HCT116 (cell line): Measurements from ENCODE around the gene LRSAM1. TPM values are rescaled to one million over a fixed set of nuclear protein-coding genes. Genes with fewer than 3 reads are reported as not detected.

Source experiments
- ATAC-seq: fragments of 200-7000 bp; cut with Tn5 transposase; 2 replicates; pipeline ENCODE4 v1.9.1; 2020; ENCODE audit warnings: mild to moderate bottlenecking, moderate library complexity
- BruUV-seq: library from RNA; stranded (reverse); fragments of 400-500 nt; replicated peaks from 2 replicates; lab custom pipeline; 2021; lab: Mats Ljungman, UMichigan
- CTCF ChIA-PET: fragments of 300-600 bp; sonication (Branson Sonifier 250); formaldehyde crosslinking; loops from one replicate; lab custom pipeline; 2021; ENCODE audit warnings: antibody characterized with exemption; lab: Charles Lee
- POLR2A ChIA-PET: fragments of 300-600, 350-600 bp; sonication (Branson Sonifier 250); formaldehyde crosslinking; loops from one replicate; lab custom pipeline; 2021; ENCODE audit warnings: antibody characterized with exemption; lab: Charles Lee
- RAD21 ChIA-PET, 2 experiments: fragments of 300-600 bp; sonication (Branson Sonifier 250); formaldehyde crosslinking; loops; one replicate each; lab custom pipeline; 2023; ENCODE audit warnings: low total read pairs in 2 of 2; ENCODE audit not compliant: uncharacterized antibody in 2 of 2, unreplicated experiment in 2 of 2, low non-redundant PET in 1 of 2; lab: Charles Lee
- DNase-seq: peaks from one replicate; pipeline ENCODE4 v3.0.0-alpha.2; 2010; ENCODE audit warnings: low read depth, low spot score
- H2AFZ ChIP-seq: fragments of 200-600 bp; shearing (Covaris generic), sonication (generic); 2 replicates; pipeline ENCODE4 v1.6.1; 2017; ENCODE audit warnings: low read depth, mixed run types, mixed read lengths, antibody characterized with exemption, low read length; ENCODE audit not compliant: poor library complexity, severe bottlenecking
- H3K27ac ChIP-seq: 2 replicates; pipeline ENCODE4 v1.5.1; 2012; ENCODE audit warnings: low read depth, low read length
- H3K27me3 ChIP-seq: fragments of 200-600 bp; sonication (generic); 2 replicates; pipeline ENCODE4 v1.6.1; 2016; ENCODE audit warnings: mixed run types, low read length, mixed read lengths; ENCODE audit not compliant: insufficient read depth
- H3K36me3 ChIP-seq, 2 experiments: fragments of 200-500 bp in 1 of 2; fragments of 200-600 bp in 1 of 2; sonication (Bioruptor generic) in 1 of 2; sonication (generic) in 1 of 2; 2 replicates each; pipeline versions ENCODE4 v1.5.1 to v1.6.1; 2014 to 2016; ENCODE audit warnings: low read length in 2 of 2, inconsistent platforms in 1 of 2, mixed read lengths in 1 of 2, mixed run types in 1 of 2; ENCODE audit not compliant: insufficient read depth in 2 of 2, control insufficient read depth in 1 of 2
- H3K4me1 ChIP-seq, 2 experiments: fragments of 200-600 bp in 1 of 2; sonication (generic) in 1 of 2; 2 replicates each; pipeline versions ENCODE4 v1.5.1 to v1.6.1; 2012 to 2017; ENCODE audit warnings: low read length in 2 of 2, inconsistent platforms in 1 of 2, mild to moderate bottlenecking in 1 of 2, mixed read lengths in 1 of 2, mixed run types in 1 of 2, moderate library complexity in 1 of 2; ENCODE audit not compliant: insufficient read depth in 2 of 2, control insufficient read depth in 1 of 2
- H3K4me2 ChIP-seq: fragments of 200-600 bp; sonication (generic); 2 replicates; pipeline ENCODE4 v1.6.1; 2017; ENCODE audit warnings: mixed run types, low read length, mixed read lengths
- H3K4me3 ChIP-seq, 2 experiments: fragments of 200-600 bp in 1 of 2; sonication (generic) in 1 of 2; replicated peaks in 1 of 2; 2 replicates each; pipeline ENCODE4 v1.5.1; 2011 to 2016; ENCODE audit warnings: low read length in 2 of 2, control low read depth in 1 of 2, low read depth in 1 of 2, mild to moderate bottlenecking in 1 of 2, mixed read lengths in 1 of 2, mixed run types in 1 of 2
- H3K79me2 ChIP-seq: fragments of 200-600 bp; sonication (generic); 2 replicates; pipeline ENCODE4 v1.6.1; 2017; ENCODE audit warnings: mild to moderate bottlenecking, mixed run types, low read length, moderate library complexity, mixed read lengths; ENCODE audit not compliant: insufficient read depth
- H3K9ac ChIP-seq: fragments of 200-600 bp; sonication (generic); 2 replicates; pipeline ENCODE4 v1.6.1; 2016; ENCODE audit warnings: low read length, mixed read lengths
- H3K9me2 ChIP-seq: fragments of 200-600 bp; sonication (generic), shearing (Covaris generic); 2 replicates; pipeline ENCODE4 v1.6.1; 2017; ENCODE audit warnings: mixed run types, mild to moderate bottlenecking, moderate library complexity; ENCODE audit not compliant: insufficient read depth
- H3K9me3 ChIP-seq, 2 experiments: fragments of 200-500 bp in 1 of 2; fragments of 200-600 bp in 1 of 2; sonication (Bioruptor generic) in 1 of 2; sonication (generic) in 1 of 2; 2 replicates each; pipeline ENCODE4 v1.6.1; 2014 to 2017; ENCODE audit warnings: low read length in 2 of 2, mixed read lengths in 2 of 2, inconsistent platforms in 1 of 2, low read depth in 1 of 2, mild to moderate bottlenecking in 1 of 2, mixed run types in 1 of 2, moderate library complexity in 1 of 2; ENCODE audit not compliant: control insufficient read depth in 1 of 2, insufficient read depth in 1 of 2
- H4K20me1 ChIP-seq: fragments of 200-600 bp; sonication (generic), shearing (Covaris generic); 2 replicates; pipeline ENCODE4 v1.6.1; 2017; ENCODE audit warnings: mixed run types, mild to moderate bottlenecking, moderate library complexity; ENCODE audit not compliant: insufficient read depth
- CBX3 ChIP-seq: IDR thresholded peaks from 2 replicates; pipeline ENCODE4 v1.6.1; 2012; ENCODE audit warnings: low read depth
- CEBPB ChIP-seq: IDR thresholded peaks from 2 replicates; pipeline ENCODE4 v1.6.1; 2012; ENCODE audit warnings: low read depth
- EGR1 ChIP-seq: IDR thresholded peaks from 2 replicates; pipeline ENCODE4 v1.6.1; 2012; ENCODE audit warnings: low read depth
- ELF1 ChIP-seq: IDR thresholded peaks from 2 replicates; pipeline ENCODE4 v1.6.1; 2012; ENCODE audit warnings: low read depth, borderline replicate concordance
- EZH2 ChIP-seq: fragments of 200-600 bp; sonication (generic); IDR thresholded peaks from 2 replicates; pipeline ENCODE4 v1.6.1; 2017; ENCODE audit warnings: antibody characterized with exemption, mixed run types
- EZH2phosphoT487 ChIP-seq: fragments of 200-600 bp; IDR thresholded peaks from 2 replicates; pipeline ENCODE4 v1.6.1; 2018; ENCODE audit warnings: antibody characterized with exemption, borderline replicate concordance
- POLR2A ChIP-seq: IDR thresholded peaks from 2 replicates; pipeline ENCODE4 v1.7.0; 2011; ENCODE audit warnings: borderline replicate concordance; ENCODE audit not compliant: insufficient read depth, insufficient read length; ENCODE audit errors: extremely low read depth
- SIN3A ChIP-seq: IDR thresholded peaks from 2 replicates; pipeline ENCODE4 v1.6.1; 2012; ENCODE audit warnings: low read depth
- SRF ChIP-seq: IDR thresholded peaks from 2 replicates; pipeline ENCODE4 v1.6.1; 2012; ENCODE audit warnings: low read depth
- TCF7L2 ChIP-seq: IDR thresholded peaks from 2 replicates; pipeline ENCODE4 v1.7.0; 2011; ENCODE audit warnings: borderline replicate concordance, inconsistent platforms; ENCODE audit not compliant: insufficient read depth, insufficient read length; ENCODE audit errors: extremely low read depth
- YY1 ChIP-seq: IDR thresholded peaks from 2 replicates; pipeline ENCODE4 v1.6.1; 2011; ENCODE audit warnings: low read length, low read depth, moderate library complexity, mild to moderate bottlenecking; ENCODE audit not compliant: insufficient replicate concordance; ENCODE audit errors: extremely low read depth
- ZFX ChIP-seq: fragments of 450-650 bp; IDR thresholded peaks from 2 replicates; pipeline ENCODE4 v1.6.1; 2017
- ZNF274 ChIP-seq: fragments of 200-500 bp; sonication (Bioruptor generic); IDR thresholded peaks from 2 replicates; pipeline ENCODE4 v1.6.1; 2014; ENCODE audit warnings: mild to moderate bottlenecking, low read depth, low read length, inconsistent platforms
- intact Hi-C: fragments of 100-400 bp; cut with micrococcal nuclease; formaldehyde crosslinking; loops from 2 replicates; pipeline ENCODE4 v1.10.0; 2022
- total RNA-seq: library from RNA; stranded (reverse); gene quantifications from one replicate; pipeline ENCODE4 v1.2.1, GENCODE V29; 2021; ENCODE audit not compliant: unreplicated experiment
- TF ChIP-seq, protein P1 (sequence below): IDR thresholded peaks from 2 replicates; pipeline ENCODE4 v1.6.1; 2012
- TF ChIP-seq, protein P2 (sequence below): IDR thresholded peaks from 2 replicates; pipeline ENCODE4 v1.6.1; 2012; ENCODE audit warnings: low read depth
- TF ChIP-seq, protein P3 (sequence below): IDR thresholded peaks from 2 replicates; pipeline ENCODE4 v1.6.1; 2011; ENCODE audit warnings: mild to moderate bottlenecking, low read length, moderate library complexity; ENCODE audit not compliant: insufficient replicate concordance; ENCODE audit errors: extremely low read depth
- TF ChIP-seq, protein P4 (sequence below), 3 experiments: fragments of 200-600 bp in 1 of 3; sonication (generic) in 1 of 3; IDR thresholded peaks in 2 of 3; conservative IDR thresholded peaks in 1 of 3; 2 replicates each; pipeline ENCODE4 v1.5.1; 2012 to 2017; ENCODE audit warnings: low read depth in 2 of 3, low read length in 2 of 3, antibody characterized with exemption in 1 of 3, borderline replicate concordance in 1 of 3, control low read depth in 1 of 3, mild to moderate bottlenecking in 1 of 3, mixed read lengths in 1 of 3, mixed run types in 1 of 3, moderate library complexity in 1 of 3; ENCODE audit not compliant: insufficient read depth in 1 of 3

LRSAM1 gene
- total RNA-seq, 1 experiment from 2014 or later, result 25.9 TPM

DNA sequence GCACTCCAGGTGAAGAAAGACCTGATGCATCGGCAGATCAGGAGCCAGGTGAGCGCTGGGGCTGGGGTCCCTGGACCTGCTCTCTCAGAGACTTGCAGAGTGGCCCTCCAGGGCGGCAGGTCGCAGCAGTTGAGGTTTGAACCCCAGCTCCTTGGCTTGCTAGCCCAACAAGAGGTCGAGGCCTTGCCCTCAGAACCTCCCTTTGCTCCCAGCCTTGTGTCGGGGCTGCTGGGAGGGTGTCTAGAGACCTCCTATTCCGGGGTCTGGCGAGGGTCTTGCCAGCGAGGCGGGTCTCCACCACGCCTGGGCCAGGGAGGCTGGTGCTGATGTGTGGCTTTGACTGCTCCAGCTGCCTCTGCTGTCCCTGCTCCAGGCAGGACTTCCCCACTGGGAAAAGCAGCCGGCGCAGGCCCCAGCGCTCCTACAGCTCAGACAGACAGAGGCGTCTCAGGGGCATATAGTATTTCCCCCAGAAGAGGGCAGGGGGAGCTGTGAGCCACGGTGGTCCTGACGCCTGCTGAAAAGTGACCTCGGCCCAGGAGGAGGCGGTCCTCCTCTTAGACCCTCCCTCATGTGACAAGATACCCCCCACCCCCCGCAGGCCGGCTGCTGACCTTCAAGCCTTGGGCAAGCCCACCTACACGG, 38.3 kb downstream of the LRSAM1 start:
- H3K36me3 ChIP-seq, result peaks cover 2 to 6% of the 10 kb centered on the region in 2 experiments; a peak in 3 of 4 replicates
- H3K9me2 ChIP-seq, result no peaks in the 10 kb centered on the region
- no TSS peak for BruUV-seq
- no peaks in the 10 kb centered on the region for H3K27me3 ChIP-seq
- DNase-seq (no peak), ATAC-seq (peak; percentile 46; the same call in 1 of the 2 replicates)
- RAD21 ChIA-PET, result no interaction called here
- CTCF ChIA-PET, result no interaction called here
- POLR2A ChIA-PET, result no interaction called here
- intact Hi-C loops, result no loop called here
- H3K79me2 ChIP-seq, result no peaks in the 10 kb centered on the region
- H3K27ac ChIP-seq, result no peak overlapping the region
- H3K4me1 ChIP-seq, result no peaks in the 10 kb centered on the region
- no peaks in the 10 kb centered on the region for H4K20me1 ChIP-seq
- H3K9ac ChIP-seq, result no peak overlapping the region
- H3K4me2 ChIP-seq, result no peak overlapping the region
- H2AFZ ChIP-seq, result no peak overlapping the region
- no peaks in the 10 kb centered on the region for H3K9me3 ChIP-seq
- no peak overlapping the region for H3K4me3 ChIP-seq
- TF ChIP-seq CEBPB (no peak), SIN3A (no peak), EGR1 (no peak), ELF1 (no peak), ZNF274 (no peak), ZFX (no peak), YY1 (no peak), CBX3 (no peak), POLR2A (no peak), EZH2phosphoT487 (no peak), SRF (no peak), TCF7L2 (no peak), EZH2 (no peak)
- TF ChIP-seq, protein P1, sequence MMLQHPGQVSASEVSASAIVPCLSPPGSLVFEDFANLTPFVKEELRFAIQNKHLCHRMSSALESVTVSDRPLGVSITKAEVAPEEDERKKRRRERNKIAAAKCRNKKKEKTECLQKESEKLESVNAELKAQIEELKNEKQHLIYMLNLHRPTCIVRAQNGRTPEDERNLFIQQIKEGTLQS, result no peak
- TF ChIP-seq, protein P2, sequence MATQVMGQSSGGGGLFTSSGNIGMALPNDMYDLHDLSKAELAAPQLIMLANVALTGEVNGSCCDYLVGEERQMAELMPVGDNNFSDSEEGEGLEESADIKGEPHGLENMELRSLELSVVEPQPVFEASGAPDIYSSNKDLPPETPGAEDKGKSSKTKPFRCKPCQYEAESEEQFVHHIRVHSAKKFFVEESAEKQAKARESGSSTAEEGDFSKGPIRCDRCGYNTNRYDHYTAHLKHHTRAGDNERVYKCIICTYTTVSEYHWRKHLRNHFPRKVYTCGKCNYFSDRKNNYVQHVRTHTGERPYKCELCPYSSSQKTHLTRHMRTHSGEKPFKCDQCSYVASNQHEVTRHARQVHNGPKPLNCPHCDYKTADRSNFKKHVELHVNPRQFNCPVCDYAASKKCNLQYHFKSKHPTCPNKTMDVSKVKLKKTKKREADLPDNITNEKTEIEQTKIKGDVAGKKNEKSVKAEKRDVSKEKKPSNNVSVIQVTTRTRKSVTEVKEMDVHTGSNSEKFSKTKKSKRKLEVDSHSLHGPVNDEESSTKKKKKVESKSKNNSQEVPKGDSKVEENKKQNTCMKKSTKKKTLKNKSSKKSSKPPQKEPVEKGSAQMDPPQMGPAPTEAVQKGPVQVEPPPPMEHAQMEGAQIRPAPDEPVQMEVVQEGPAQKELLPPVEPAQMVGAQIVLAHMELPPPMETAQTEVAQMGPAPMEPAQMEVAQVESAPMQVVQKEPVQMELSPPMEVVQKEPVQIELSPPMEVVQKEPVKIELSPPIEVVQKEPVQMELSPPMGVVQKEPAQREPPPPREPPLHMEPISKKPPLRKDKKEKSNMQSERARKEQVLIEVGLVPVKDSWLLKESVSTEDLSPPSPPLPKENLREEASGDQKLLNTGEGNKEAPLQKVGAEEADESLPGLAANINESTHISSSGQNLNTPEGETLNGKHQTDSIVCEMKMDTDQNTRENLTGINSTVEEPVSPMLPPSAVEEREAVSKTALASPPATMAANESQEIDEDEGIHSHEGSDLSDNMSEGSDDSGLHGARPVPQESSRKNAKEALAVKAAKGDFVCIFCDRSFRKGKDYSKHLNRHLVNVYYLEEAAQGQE, result no peak
- TF ChIP-seq, protein P3, sequence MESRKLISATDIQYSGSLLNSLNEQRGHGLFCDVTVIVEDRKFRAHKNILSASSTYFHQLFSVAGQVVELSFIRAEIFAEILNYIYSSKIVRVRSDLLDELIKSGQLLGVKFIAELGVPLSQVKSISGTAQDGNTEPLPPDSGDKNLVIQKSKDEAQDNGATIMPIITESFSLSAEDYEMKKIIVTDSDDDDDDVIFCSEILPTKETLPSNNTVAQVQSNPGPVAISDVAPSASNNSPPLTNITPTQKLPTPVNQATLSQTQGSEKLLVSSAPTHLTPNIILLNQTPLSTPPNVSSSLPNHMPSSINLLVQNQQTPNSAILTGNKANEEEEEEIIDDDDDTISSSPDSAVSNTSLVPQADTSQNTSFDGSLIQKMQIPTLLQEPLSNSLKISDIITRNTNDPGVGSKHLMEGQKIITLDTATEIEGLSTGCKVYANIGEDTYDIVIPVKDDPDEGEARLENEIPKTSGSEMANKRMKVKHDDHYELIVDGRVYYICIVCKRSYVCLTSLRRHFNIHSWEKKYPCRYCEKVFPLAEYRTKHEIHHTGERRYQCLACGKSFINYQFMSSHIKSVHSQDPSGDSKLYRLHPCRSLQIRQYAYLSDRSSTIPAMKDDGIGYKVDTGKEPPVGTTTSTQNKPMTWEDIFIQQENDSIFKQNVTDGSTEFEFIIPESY, result no peak
- TF ChIP-seq, protein P4, sequence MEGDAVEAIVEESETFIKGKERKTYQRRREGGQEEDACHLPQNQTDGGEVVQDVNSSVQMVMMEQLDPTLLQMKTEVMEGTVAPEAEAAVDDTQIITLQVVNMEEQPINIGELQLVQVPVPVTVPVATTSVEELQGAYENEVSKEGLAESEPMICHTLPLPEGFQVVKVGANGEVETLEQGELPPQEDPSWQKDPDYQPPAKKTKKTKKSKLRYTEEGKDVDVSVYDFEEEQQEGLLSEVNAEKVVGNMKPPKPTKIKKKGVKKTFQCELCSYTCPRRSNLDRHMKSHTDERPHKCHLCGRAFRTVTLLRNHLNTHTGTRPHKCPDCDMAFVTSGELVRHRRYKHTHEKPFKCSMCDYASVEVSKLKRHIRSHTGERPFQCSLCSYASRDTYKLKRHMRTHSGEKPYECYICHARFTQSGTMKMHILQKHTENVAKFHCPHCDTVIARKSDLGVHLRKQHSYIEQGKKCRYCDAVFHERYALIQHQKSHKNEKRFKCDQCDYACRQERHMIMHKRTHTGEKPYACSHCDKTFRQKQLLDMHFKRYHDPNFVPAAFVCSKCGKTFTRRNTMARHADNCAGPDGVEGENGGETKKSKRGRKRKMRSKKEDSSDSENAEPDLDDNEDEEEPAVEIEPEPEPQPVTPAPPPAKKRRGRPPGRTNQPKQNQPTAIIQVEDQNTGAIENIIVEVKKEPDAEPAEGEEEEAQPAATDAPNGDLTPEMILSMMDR (IDR thresholded peaks at IDR 0.05 in 2 of 3, conservative IDR thresholded peaks at IDR 0.05 in 1 of 3; ENCODE audit: borderline replicate concordance in 1 of 3, insufficient read depth in 1 of 3, low read depth in 2 of 3, low read length in 2 of 3), result no peak
